NOMO-1 treated with dmso at 0.1 percent for 144 hours (cell line): ENCODE data around the gene CUL9.

Experiments
- DNase-seq: peaks from one replicate; lab custom pipeline; 2025; ENCODE audit not compliant: unreplicated experiment; lab: John Stamatoyannopoulos, UW

The CUL9 gene

DNA sequence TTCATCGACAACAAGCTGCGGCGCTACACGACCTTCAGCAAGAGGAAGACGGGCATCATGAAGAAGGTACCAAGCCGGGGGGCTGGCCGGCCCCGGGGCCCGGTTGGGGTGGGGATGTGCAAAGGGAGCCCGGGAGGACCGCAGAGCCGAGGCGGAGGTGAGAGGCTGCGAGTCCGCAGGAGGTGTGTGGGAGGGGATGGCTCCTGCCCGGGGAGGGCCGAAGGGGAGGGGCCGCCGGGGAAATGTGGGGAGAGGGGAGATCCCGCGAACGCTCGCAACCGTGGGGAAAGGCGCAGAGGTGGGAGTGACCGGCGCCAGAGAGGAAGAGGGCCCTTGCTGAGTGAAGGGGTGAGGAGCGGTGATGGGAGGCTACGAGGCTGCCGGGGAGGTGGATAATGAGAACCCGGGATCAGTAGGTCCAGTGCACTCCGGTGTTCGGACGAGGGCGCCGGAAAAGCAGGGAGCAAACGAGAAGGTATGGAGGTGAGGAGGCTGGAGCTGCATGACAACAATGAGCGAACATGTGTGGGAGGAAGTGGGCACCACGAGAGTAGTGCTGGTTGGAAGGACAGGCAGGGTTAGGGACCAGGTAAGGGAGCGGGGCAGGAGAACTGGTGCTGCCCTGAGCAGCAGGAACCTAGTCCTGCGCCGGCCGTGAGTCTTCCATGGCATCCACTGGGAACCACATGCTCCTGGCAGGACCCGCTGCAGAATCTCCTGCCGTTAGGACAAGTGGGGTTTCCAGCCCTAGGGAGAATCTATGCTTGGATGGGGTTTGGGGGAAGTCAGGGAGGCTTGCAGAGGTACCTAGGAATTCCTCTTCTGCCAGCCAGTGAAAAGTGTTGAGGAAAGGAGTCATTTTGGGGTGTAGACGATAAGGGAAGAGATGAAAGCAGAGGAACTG is 9.6 kb upstream of the CUL9 start:
- no peak for DNase-seq

- no peak for DNase-seq
These were observed 8.3 kb upstream of the CUL9 start for GRCh38 chr6:43173591-43174262.

DNA sequence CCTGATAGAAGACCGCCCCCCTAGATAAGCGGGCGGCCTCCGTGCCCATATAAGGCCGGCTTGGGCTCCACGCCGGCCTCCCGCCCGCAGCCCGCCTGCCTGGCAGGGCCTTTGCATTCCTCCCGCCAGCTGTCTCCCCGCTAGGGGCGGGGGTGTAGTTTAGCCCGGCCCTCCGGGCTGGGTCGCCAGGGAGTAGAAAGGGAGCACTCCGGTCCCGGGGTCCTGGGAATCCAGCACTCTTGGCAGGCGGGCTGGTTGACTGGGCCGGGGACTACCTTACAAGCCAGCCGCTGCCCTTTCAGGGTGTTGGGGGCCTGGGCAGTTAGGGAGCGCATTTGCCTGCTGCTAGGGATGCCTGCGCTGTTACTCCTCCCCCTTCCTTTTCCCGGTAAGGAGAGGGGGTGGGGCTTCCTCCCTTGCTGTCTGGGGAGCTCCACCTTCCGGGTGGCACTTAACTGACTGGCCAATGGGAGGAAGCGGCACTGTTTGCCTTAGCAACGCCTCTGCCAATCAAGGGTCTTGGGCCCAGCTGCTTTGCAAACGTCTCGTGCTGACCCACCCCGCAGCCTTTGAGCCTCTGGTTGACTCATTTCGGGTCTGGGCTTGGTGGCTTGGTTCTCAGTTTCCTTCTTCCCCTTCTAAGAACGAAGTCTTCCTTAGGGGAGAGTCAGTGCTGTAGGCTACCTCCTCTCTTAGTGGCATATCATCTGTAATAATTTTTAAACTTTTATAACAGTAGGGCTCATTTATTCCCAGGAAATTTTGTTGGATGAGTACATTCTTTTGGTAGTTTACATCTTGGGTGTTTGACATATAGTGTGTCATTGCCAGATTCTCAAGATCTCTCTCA is 7.5 kb upstream of the CUL9 start:
- peak; percentile 98 for DNase-seq

GRCh38 chr6:43175676-43176422 is 6.1 kb upstream of the CUL9 start:
- DNase-seq: no peak

GRCh38 chr6:43176423-43176786 is 5.6 kb upstream of the CUL9 start:
- DNase-seq: no peak

- DNase-seq: no peak
These were observed 3.8 kb upstream of the CUL9 start for GRCh38 chr6:43178150-43178549.

GRCh38 chr6:43178951-43179830 is 2.8 kb upstream of the CUL9 start:
- no peak for DNase-seq

GRCh38 chr6:43180058-43180457 is 1.9 kb upstream of the CUL9 start:
- no peak for DNase-seq

- DNase-seq: no peak
These were observed 1.0 kb upstream of the CUL9 start for GRCh38 chr6:43180985-43181384.

DNA sequence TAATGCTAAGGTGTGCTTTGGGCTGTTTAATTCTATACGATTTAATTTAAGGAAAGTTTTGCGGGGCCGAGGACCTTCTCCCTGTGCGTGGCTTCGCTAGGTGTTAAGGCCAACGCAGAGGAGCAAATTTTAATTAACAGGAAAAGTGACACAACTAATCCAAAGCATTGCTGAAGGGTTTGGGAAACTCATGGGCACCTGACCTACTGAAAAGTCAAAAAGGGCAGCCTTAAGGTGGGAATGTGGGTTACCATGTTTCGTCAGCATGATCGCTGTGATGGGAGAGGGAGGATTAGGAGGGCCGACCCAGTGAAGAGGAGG is 415 bp upstream of the CUL9 start:
- DNase-seq: no peak

GRCh38 chr6:43183441-43183840 is 1.4 kb downstream of the CUL9 start:
- no peak for DNase-seq

- DNase-seq: no peak
These were observed 2.4 kb downstream of the CUL9 start for GRCh38 chr6:43184268-43184985.

DNA sequence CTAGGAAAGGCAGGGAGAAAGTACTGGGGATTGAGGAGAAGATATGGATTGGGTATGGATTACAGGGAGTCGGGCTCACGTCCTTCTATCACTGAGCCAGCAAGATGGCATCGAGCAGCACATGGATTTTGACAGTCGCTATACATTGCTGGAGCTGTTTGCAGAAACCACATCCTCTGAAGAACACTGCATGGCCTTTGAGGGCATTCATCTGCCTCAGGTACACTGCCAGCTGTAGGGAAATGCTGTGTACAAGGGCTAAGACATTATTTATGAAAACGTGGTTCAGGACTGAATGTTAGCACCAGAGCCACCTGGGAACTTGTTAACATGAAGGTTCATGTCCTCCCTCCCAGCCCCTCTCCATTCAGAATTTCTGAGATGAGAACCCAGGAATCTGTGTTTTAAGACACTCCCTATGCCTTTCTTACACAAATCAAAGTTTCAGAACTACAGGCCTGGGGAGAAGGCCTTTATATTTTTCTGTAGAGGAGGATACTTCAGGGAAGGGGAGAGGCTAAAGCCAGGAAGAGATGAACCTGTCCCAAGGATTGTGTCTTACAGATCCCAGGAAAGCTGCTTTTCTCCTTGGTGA is 3.5 kb downstream of the CUL9 start:
- DNase-seq: no peak

- no peak for DNase-seq
These were observed 4.0 kb downstream of the CUL9 start for GRCh38 chr6:43186019-43186418.

GRCh38 chr6:43186706-43187105 is 4.7 kb downstream of the CUL9 start:
- DNase-seq: no peak

DNA sequence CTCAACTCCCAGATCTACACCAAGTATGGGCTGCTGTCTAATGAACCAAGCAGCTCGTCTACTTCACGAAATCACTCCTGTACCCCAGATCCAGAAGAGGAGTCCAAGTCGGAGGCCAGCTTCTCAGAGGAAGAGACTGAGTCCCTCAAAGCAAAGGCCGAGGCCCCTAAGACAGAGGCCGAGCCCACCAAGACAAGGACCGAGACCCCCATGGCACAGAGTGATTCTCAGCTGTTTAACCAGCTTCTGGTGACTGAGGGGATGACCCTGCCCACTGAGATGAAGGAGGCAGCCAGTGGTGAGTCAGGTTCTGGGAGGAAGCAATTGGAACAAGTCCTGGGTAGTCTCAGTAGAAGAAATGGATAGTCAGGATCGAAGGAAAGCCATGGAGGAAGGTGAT is 5.8 kb downstream of the CUL9 start:
- no peak for DNase-seq

DNA sequence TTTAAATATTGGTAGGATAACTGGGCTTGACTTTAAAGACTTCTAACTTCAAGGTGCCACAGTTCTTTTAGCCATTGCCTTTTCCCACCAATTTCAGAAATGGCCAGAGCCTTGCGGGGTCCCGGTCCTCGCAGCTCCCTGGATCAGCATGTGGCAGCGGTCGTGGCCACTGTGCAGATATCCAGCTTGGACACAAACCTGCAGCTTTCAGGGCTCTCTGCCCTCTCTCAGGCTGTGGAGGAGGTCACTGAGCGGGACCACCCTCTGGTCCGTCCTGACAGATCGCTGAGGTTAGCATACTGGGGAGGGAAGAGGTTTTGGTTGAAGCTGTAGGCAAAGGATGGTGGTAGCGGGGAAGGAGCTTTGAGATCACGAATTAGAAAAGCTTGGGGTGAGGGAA is 6.4 kb downstream of the CUL9 start:
- no peak for DNase-seq

- no peak for DNase-seq
These were observed 7.8 kb downstream of the CUL9 start for GRCh38 chr6:43189776-43190304.

DNA sequence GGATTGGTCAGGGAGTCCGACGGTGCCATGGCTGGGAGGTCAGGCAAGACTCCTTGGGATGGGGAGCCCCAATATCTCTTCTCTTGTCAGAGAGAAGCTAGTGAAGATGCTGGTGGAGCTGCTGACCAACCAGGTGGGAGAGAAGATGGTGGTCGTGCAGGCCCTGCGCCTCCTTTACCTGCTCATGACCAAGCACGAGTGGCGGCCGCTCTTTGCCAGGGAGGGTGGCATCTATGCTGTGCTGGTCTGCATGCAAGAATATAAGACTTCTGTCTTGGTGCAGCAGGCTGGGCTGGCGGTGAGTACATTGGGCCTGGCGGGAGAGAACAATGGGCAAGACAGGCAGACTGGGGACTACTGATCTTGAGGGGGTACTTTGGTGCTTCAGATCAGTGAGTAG is 10.9 kb downstream of the CUL9 start:
- no peak for DNase-seq
